ES-I3 (cell line): ENCODE data around the gene ADH7.
"Not testable (repeated sequence)": the region's sequence is repeated elsewhere in the genome, so short reads cannot be mapped to it uniquely, and the experiment has no call there.

ENCODE experiments used
- H3K36me3 ChIP-seq: 2 replicates; pipeline ENCODE4 v1.6.1; 2013; ENCODE audit warnings: mild to moderate bottlenecking, low read length, control low read depth, moderate library complexity; ENCODE audit not compliant: insufficient read depth
- H3K4me1 ChIP-seq: 2 replicates; pipeline ENCODE4 v1.6.1; 2013; ENCODE audit warnings: mild to moderate bottlenecking, control low read depth, low read length; ENCODE audit not compliant: insufficient read depth
- H3K9ac ChIP-seq: 2 replicates; pipeline ENCODE4 v1.6.1; 2013; ENCODE audit warnings: low read depth, mild to moderate bottlenecking, low read length, moderate library complexity
- H3K9me3 ChIP-seq: 2 replicates; pipeline ENCODE4 v1.6.1; 2013; ENCODE audit warnings: mild to moderate bottlenecking, low read length, moderate library complexity; ENCODE audit not compliant: control insufficient read depth, insufficient read depth

The ADH7 gene

GRCh38 chr4:99447079-99447478, 11.9 kb upstream of the ADH7 start:
- H3K4me1 ChIP-seq = peaks cover 11% of the 10 kb centered on the region
- H3K36me3 ChIP-seq = no peaks in the 10 kb centered on the region
- no peaks in the 10 kb centered on the region; the same call in none of the 2 replicates for H3K9me3 ChIP-seq
- H3K9ac ChIP-seq = no peak overlapping the region; the same call in 1 of the 2 replicates

- H3K36me3 ChIP-seq = no peaks in the 10 kb centered on the region
- no peaks in the 10 kb centered on the region for H3K4me1 ChIP-seq
- no peak overlapping the region for H3K9ac ChIP-seq
- no peaks in the 10 kb centered on the region for H3K9me3 ChIP-seq
Measured at GRCh38 chr4:99438405-99438780, 3.3 kb upstream of the ADH7 start.

- H3K9me3 ChIP-seq = no peaks in the 10 kb centered on the region
- no peak overlapping the region for H3K9ac ChIP-seq
- no peaks in the 10 kb centered on the region for H3K36me3 ChIP-seq
- no peaks in the 10 kb centered on the region for H3K4me1 ChIP-seq
Measured at GRCh38 chr4:99437723-99438404, 2.7 kb upstream of the ADH7 start.

- H3K4me1 ChIP-seq = no peaks in the 10 kb centered on the region
- H3K9ac ChIP-seq = no peak overlapping the region
- no peaks in the 10 kb centered on the region for H3K9me3 ChIP-seq
- no peaks in the 10 kb centered on the region for H3K36me3 ChIP-seq
Measured at GRCh38 chr4:99436976-99437722, 2.0 kb upstream of the ADH7 start.

GRCh38 chr4:99436462-99436861, 1.3 kb upstream of the ADH7 start:
- H3K36me3 ChIP-seq = no peaks in the 10 kb centered on the region
- H3K9ac ChIP-seq = no peak overlapping the region
- H3K9me3 ChIP-seq = no peaks in the 10 kb centered on the region
- H3K4me1 ChIP-seq = no peaks in the 10 kb centered on the region

GRCh38 chr4:99430106-99430505, 5.0 kb downstream of the ADH7 start:
- no peaks in the 10 kb centered on the region for H3K4me1 ChIP-seq
- H3K9me3 ChIP-seq = no peaks in the 10 kb centered on the region
- no peak overlapping the region for H3K9ac ChIP-seq
- H3K36me3 ChIP-seq = no peaks in the 10 kb centered on the region

- Histone ChIP-seq H3K9ac (no peak overlapping the region), H3K36me3 (no peaks in the 10 kb centered on the region), H3K9me3 (no peaks in the 10 kb centered on the region), H3K4me1 (no peaks in the 10 kb centered on the region)
Measured at GRCh38 chr4:99417125-99417524, 18.0 kb downstream of the ADH7 start.

- H3K9ac ChIP-seq, H3K4me1 ChIP-seq, H3K36me3 ChIP-seq, H3K9me3 ChIP-seq: not testable (repeated sequence)
Measured at GRCh38 chr4:99415762-99416161, 19.4 kb downstream of the ADH7 start.

GRCh38 chr4:99414902-99415301, 20.2 kb downstream of the ADH7 start:
- H3K4me1 ChIP-seq, H3K36me3 ChIP-seq, H3K9me3 ChIP-seq, H3K9ac ChIP-seq: not testable (repeated sequence)

- Histone ChIP-seq H3K9ac (no peak overlapping the region), H3K9me3 (no peaks in the 10 kb centered on the region), H3K36me3 (no peaks in the 10 kb centered on the region), H3K4me1 (no peaks in the 10 kb centered on the region)
Measured at GRCh38 chr4:99414401-99414800, 20.7 kb downstream of the ADH7 start.

GRCh38 chr4:99413140-99413539, 22.0 kb downstream of the ADH7 start:
- Histone ChIP-seq H3K4me1 (no peaks in the 10 kb centered on the region), H3K9me3 (no peaks in the 10 kb centered on the region), H3K9ac (no peak overlapping the region), H3K36me3 (no peaks in the 10 kb centered on the region)

- no peaks in the 10 kb centered on the region for H3K4me1 ChIP-seq
- H3K9ac ChIP-seq = no peak overlapping the region
- H3K9me3 ChIP-seq = no peaks in the 10 kb centered on the region
- no peaks in the 10 kb centered on the region for H3K36me3 ChIP-seq
Measured at GRCh38 chr4:99411041-99411440, 24.1 kb downstream of the ADH7 start.

GRCh38 chr4:99410075-99410474, 25.1 kb downstream of the ADH7 start:
- Histone ChIP-seq H3K36me3 (no peaks in the 10 kb centered on the region), H3K4me1 (peaks cover under 1% of the 10 kb centered on the region; the same call in 1 of the 2 replicates), H3K9me3 (no peaks in the 10 kb centered on the region), H3K9ac (no peak overlapping the region)

GRCh38 chr4:99408346-99408745, 26.8 kb downstream of the ADH7 start:
- Histone ChIP-seq H3K36me3 (no peaks in the 10 kb centered on the region), H3K9ac (no peak overlapping the region), H3K9me3 (no peaks in the 10 kb centered on the region), H3K4me1 (peaks cover 6% of the 10 kb centered on the region; the same call in 1 of the 2 replicates)

GRCh38 chr4:99405433-99406115, 29.6 kb downstream of the ADH7 start:
- no peaks in the 10 kb centered on the region for H3K9me3 ChIP-seq
- H3K4me1 ChIP-seq = peaks cover 6% of the 10 kb centered on the region; the same call in 1 of the 2 replicates
- H3K36me3 ChIP-seq = no peaks in the 10 kb centered on the region
- H3K9ac ChIP-seq = no peak overlapping the region
